AG10803 (cell line): ENCODE measurements around the gene OR2A25.

Experiments used
- DNase-seq: peaks from one replicate; pipeline ENCODE4 v3.0.0; 2010; ENCODE audit warnings: low read depth
- H3K4me3 ChIP-seq: 2 replicates; pipeline ENCODE4 v1.5.1; 2011; ENCODE audit warnings: mild to moderate bottlenecking, low read length, control low read depth
- TF ChIP-seq, protein P1 (sequence below): conservative IDR thresholded peaks from 2 replicates; pipeline ENCODE4 v1.5.1; 2011; ENCODE audit warnings: mild to moderate bottlenecking, low read length, control low read depth, inconsistent platforms

Gene OR2A25

GRCh38 chr7:144074374-144074773, 4.8 kb downstream of the OR2A25 start:
- TF ChIP-seq, protein P1, sequence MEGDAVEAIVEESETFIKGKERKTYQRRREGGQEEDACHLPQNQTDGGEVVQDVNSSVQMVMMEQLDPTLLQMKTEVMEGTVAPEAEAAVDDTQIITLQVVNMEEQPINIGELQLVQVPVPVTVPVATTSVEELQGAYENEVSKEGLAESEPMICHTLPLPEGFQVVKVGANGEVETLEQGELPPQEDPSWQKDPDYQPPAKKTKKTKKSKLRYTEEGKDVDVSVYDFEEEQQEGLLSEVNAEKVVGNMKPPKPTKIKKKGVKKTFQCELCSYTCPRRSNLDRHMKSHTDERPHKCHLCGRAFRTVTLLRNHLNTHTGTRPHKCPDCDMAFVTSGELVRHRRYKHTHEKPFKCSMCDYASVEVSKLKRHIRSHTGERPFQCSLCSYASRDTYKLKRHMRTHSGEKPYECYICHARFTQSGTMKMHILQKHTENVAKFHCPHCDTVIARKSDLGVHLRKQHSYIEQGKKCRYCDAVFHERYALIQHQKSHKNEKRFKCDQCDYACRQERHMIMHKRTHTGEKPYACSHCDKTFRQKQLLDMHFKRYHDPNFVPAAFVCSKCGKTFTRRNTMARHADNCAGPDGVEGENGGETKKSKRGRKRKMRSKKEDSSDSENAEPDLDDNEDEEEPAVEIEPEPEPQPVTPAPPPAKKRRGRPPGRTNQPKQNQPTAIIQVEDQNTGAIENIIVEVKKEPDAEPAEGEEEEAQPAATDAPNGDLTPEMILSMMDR, result no peak
- H3K4me3 ChIP-seq, result no peak overlapping the region
- no peak for DNase-seq

GRCh38 chr7:144085978-144086377, 16.4 kb downstream of the OR2A25 start, which contains the start of gene OR2A12:
Gene OR2A12, plus strand, starts transcription at chr7:144086278. Its CDS starts 8,830 bp downstream, at chr7:144095108.
- TF ChIP-seq, protein P1, result no peak
- no peak within 1 kb of the TSS for H3K4me3 ChIP-seq
- DNase-seq, result no peak

GRCh38 chr7:144086730-144087129, 17.1 kb downstream of the OR2A25 start:
- DNase-seq, result no peak
- TF ChIP-seq, protein P1, result no peak
- H3K4me3 ChIP-seq, result no peak overlapping the region

DNA sequence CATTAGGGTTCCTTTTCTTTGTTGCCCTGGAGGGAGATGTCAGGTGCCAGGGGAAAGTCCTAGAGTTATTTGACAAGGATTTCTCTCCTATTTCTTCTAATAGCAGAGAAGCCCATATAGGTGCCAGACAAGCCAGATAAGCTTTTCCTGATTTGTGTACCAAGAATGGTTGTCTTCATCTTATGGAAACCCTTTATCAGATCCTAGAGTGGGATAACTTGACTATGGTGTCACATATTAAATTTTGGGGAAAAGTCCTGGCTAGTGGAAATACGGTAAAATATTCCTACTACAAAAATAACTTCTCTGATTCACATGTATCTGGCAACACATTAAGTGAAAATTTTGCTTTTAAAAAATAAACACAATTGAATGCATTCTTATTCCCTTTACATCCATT, 17.6 kb downstream of the OR2A25 start:
- no peak overlapping the region for H3K4me3 ChIP-seq
- TF ChIP-seq, protein P1, result no peak
- DNase-seq, result no peak

- TF ChIP-seq, protein P1, result no peak
- no peak for DNase-seq
- H3K4me3 ChIP-seq, result no peak overlapping the region
These were observed 21.1 kb downstream of the OR2A25 start for GRCh38 chr7:144090667-144091066.

- TF ChIP-seq, protein P1, result no peak
- H3K4me3 ChIP-seq, result no peak overlapping the region
- DNase-seq, result no peak
These were observed 29.2 kb downstream of the OR2A25 start for GRCh38 chr7:144098776-144099175.

GRCh38 chr7:144100607-144101006, 31.0 kb downstream of the OR2A25 start:
- TF ChIP-seq, protein P1, result no peak
- DNase-seq, result no peak
- H3K4me3 ChIP-seq, result no peak overlapping the region
